Measurements from ENCODE around the gene ELF2. TPM values are rescaled to one million over a fixed set of nuclear protein-coding genes. Genes with fewer than 3 reads are reported as not detected.
"Not testable (repeated sequence)": the region's sequence is repeated elsewhere in the genome, so short reads cannot be mapped to it uniquely, and the experiment has no call there.

Gene ELF2
- total and polyA plus RNA-seq, 11 donors, result 10.3 to 44.2 (median 34.0) TPM

- peaks cover 0 to 44% (median 19%) of the 10 kb centered on the region in 9 donors for H3K36me3 ChIP-seq
- H3K4me3 ChIP-seq, result no peak overlapping the region
- H3K27me3 ChIP-seq, result no peaks in the 10 kb centered on the region
- H3K4me1 ChIP-seq, result peaks cover 0 to 8% (median 0%) of the 10 kb centered on the region in 12 donors
- ATAC-seq (no peak), DNase-seq (no peak)
- no peaks in the 10 kb centered on the region for H3K9me3 ChIP-seq
- intact Hi-C loops (cut with DNase I), result no loop called here
- no peak for TF ChIP-seq POLR2A (IDR thresholded peaks at IDR 0.05)
- no peak overlapping the region for H3K27ac ChIP-seq
- 97 to 100% (median 99%) methylated on average over 2 of the region's 2 CpGs for WGBS, 4 donors
Measured at GRCh38 chr4:139123910-139124309, 53.1 kb downstream of the ELF2 start.

- Histone ChIP-seq H3K9me3 (no peaks in the 10 kb centered on the region), H3K27me3 (no peaks in the 10 kb centered on the region), H3K27ac (no peak overlapping the region), H3K4me3 (no peak overlapping the region), H3K36me3 (peaks cover 3 to 56% (median 41%) of the 10 kb centered on the region in 9 donors), H3K4me1 (no peaks in the 10 kb centered on the region)
- ATAC-seq (no peak), DNase-seq (no peak)
- intact Hi-C loops (cut with DNase I), result no loop called here
- 90 to 98% (median 91%) methylated on average over 1 of the region's 1 CpG for WGBS, 4 donors
- TF ChIP-seq CTCF (IDR thresholded peaks at IDR 0.05) (no peak), POLR2A (IDR thresholded peaks at IDR 0.05) (no peak)
Measured at GRCh38 chr4:139118365-139118764, 58.7 kb downstream of the ELF2 start.

DNA sequence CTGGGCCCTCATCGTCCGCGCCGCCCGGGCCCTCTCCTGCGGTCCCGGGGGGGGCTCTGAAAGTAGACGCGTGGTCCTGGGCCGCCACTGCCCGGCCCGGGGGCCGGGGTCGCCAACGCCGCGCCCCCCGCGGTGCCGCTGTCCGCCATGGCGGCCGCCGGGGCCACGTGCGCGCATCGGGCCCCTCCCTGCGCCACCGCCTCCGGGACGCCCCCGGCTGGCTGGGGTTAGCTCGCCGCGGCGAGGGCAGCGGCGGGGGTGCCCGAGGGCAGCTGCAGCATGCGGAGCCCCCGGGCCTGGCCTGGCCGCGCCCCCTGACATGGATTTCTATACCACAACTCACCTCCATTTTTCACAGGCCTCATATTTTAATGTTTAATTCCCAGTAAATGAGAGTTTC is 61.8 kb downstream of the ELF2 start:
- intact Hi-C loops (cut with DNase I), result no loop called here
- no peak overlapping the region for H3K4me3 ChIP-seq
- peaks cover 0 to 45% (median 30%) of the 10 kb centered on the region in 9 donors for H3K36me3 ChIP-seq
- no peaks in the 10 kb centered on the region for H3K27me3 ChIP-seq
- WGBS, 4 donors, result 96 to 99% (median 98%) methylated on average over 10 to 44 of the region's 44 CpGs
- TF ChIP-seq POLR2A (IDR thresholded peaks at IDR 0.05) (no peak), CTCF (IDR thresholded peaks at IDR 0.05) (no peak)
- DNase-seq (no peak), ATAC-seq (no peak)
- no peaks in the 10 kb centered on the region for H3K9me3 ChIP-seq
- H3K4me1 ChIP-seq, result peaks cover 0 to under 1% (median 0%) of the 10 kb centered on the region in 12 donors
- H3K27ac ChIP-seq, result no peak overlapping the region

GRCh38 chr4:139114795-139115194 is 62.2 kb downstream of the ELF2 start:
- intact Hi-C loops (cut with DNase I); H3K27ac ChIP-seq; H3K9me3 ChIP-seq; H3K4me1 ChIP-seq; ATAC-seq; DNase-seq; H3K27me3 ChIP-seq; H3K4me3 ChIP-seq: not testable (repeated sequence)
- peaks cover 0 to 45% (median 30%) of the 10 kb centered on the region in 9 donors for H3K36me3 ChIP-seq
- WGBS, 4 donors, result 97 to 98% (median 98%) methylated on average over 8 to 18 of the region's 18 CpGs

GRCh38 chr4:139112650-139113049 is 64.4 kb downstream of the ELF2 start:
- H3K4me1 ChIP-seq, result peaks cover 0 to 9% (median 0%) of the 10 kb centered on the region in 12 donors
- H3K9me3 ChIP-seq, result no peaks in the 10 kb centered on the region
- ATAC-seq (no peak), DNase-seq (no peak)
- 92 to 97% (median 95%) methylated on average over 5 of the region's 5 CpGs for WGBS, 4 donors
- H3K36me3 ChIP-seq, result peaks cover 0 to 34% (median 23%) of the 10 kb centered on the region in 9 donors
- intact Hi-C loops (cut with DNase I), result no loop called here
- no peaks in the 10 kb centered on the region for H3K27me3 ChIP-seq
- TF ChIP-seq CTCF (IDR thresholded peaks at IDR 0.05) (no peak), POLR2A (IDR thresholded peaks at IDR 0.05) (no peak)
- H3K27ac ChIP-seq, result no peak overlapping the region
- no peak overlapping the region for H3K4me3 ChIP-seq

Measured in heart left ventricle (tissue), 16 donors.